ENCODE results near the gene CSK.

DNA sequence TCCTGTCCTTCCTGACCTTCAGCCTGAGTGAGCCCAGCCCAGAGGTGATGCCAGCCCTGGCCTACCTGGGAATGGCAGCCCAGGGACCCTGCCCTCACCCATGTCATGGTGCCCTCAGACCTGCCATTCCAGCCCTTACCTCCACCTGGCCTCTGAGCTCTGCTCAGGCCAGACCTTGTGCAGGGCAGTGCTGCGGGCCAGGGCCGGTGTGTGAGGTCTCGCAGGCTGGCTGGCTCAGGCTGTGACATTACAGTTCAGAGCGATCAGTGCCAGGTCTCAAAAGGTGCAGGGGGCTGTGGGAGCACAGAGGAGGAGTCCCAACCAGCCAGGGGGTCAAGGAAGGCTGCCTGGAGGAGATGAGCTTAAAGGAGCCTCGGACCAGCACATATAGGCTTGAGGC, 38.2 kb downstream of the CSK start:
- TF ChIP-seq, protein P1, sequence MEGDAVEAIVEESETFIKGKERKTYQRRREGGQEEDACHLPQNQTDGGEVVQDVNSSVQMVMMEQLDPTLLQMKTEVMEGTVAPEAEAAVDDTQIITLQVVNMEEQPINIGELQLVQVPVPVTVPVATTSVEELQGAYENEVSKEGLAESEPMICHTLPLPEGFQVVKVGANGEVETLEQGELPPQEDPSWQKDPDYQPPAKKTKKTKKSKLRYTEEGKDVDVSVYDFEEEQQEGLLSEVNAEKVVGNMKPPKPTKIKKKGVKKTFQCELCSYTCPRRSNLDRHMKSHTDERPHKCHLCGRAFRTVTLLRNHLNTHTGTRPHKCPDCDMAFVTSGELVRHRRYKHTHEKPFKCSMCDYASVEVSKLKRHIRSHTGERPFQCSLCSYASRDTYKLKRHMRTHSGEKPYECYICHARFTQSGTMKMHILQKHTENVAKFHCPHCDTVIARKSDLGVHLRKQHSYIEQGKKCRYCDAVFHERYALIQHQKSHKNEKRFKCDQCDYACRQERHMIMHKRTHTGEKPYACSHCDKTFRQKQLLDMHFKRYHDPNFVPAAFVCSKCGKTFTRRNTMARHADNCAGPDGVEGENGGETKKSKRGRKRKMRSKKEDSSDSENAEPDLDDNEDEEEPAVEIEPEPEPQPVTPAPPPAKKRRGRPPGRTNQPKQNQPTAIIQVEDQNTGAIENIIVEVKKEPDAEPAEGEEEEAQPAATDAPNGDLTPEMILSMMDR (IDR thresholded peaks at IDR 0.05), result no peak
- TF ChIP-seq EZH2 (IDR thresholded peaks at IDR 0.05; ENCODE audit: borderline replicate concordance, insufficient read depth, low read depth, low read length, poor library complexity, severe bottlenecking), result no peak

Data from B cell (primary cell).